Measurements from ENCODE around the gene FBXO21.

The FBXO21 gene

GRCh38 chr12:117162633-117163032 is 27.6 kb downstream of the FBXO21 start:
- DNase-seq = no peak

- DNase-seq = no peak
Measured at GRCh38 chr12:117162167-117162539, 28.1 kb downstream of the FBXO21 start.

GRCh38 chr12:117161460-117162166 is 28.7 kb downstream of the FBXO21 start:
- DNase-seq = no peak

GRCh38 chr12:117159674-117160073 is 30.6 kb downstream of the FBXO21 start:
- no peak for DNase-seq

GRCh38 chr12:117158911-117159553 is 31.2 kb downstream of the FBXO21 start:
- no peak for DNase-seq

GRCh38 chr12:117158096-117158495 is 32.2 kb downstream of the FBXO21 start:
- no peak for DNase-seq

- peak; percentile 69 to 73 for DNase-seq
Measured at GRCh38 chr12:117155278-117156060, 34.8 kb downstream of the FBXO21 start.

- no peak for DNase-seq
Measured at GRCh38 chr12:117152793-117153775, 37.2 kb downstream of the FBXO21 start.

GRCh38 chr12:117151403-117152031 is 38.8 kb downstream of the FBXO21 start:
- no peak for DNase-seq

- no peak for DNase-seq
Measured at GRCh38 chr12:117149431-117149830, 40.8 kb downstream of the FBXO21 start.

GRCh38 chr12:117148642-117149041 is 41.6 kb downstream of the FBXO21 start:
- no peak for DNase-seq

- no peak for DNase-seq
Measured at GRCh38 chr12:117147639-117148038, 42.6 kb downstream of the FBXO21 start.

- DNase-seq = no peak
Measured at GRCh38 chr12:117145597-117146154, 44.6 kb downstream of the FBXO21 start.

GRCh38 chr12:117144599-117144998 is 45.7 kb downstream of the FBXO21 start:
- DNase-seq = no peak

- DNase-seq = no peak
Measured at GRCh38 chr12:117143008-117143532, 47.2 kb downstream of the FBXO21 start.

- DNase-seq = no peak
Measured at GRCh38 chr12:117142094-117142493, 48.2 kb downstream of the FBXO21 start.

GRCh38 chr12:117141097-117141898 is 49.0 kb downstream of the FBXO21 start:
- no peak for DNase-seq

- DNase-seq = no peak
Measured at GRCh38 chr12:117140397-117141096, 49.7 kb downstream of the FBXO21 start.

- DNase-seq = no peak
Measured at GRCh38 chr12:117139025-117139717, 51.1 kb downstream of the FBXO21 start.

All from CD4-positive, alpha-beta T cell treated with Interleukin-4 for 1 hour (primary cell).